Caco-2 (cell line): ENCODE measurements around the gene GULP1. TPM values are rescaled to one million over a fixed set of nuclear protein-coding genes. Genes with fewer than 3 reads are reported as not detected.

Source experiments
- BruUV-seq: library from RNA; stranded (reverse); fragments of 400-500 nt; replicated peaks from 2 replicates; lab custom pipeline; 2021; lab: Mats Ljungman, UMichigan
- CTCF ChIA-PET: fragments of 300-600 bp; sonication (Branson Sonifier 250); formaldehyde crosslinking; loops from one replicate; lab custom pipeline; 2022; ENCODE audit warnings: antibody characterized with exemption; lab: Charles Lee
- POLR2A ChIA-PET: fragments of 300-600 bp; sonication (Branson Sonifier 250); formaldehyde crosslinking; loops from one replicate; lab custom pipeline; 2022; ENCODE audit warnings: antibody characterized with exemption; lab: Charles Lee
- DNase-seq, 2 experiments: peaks; one replicate each; pipeline versions ENCODE4 v3.0.0 to v3.0.0-alpha.2; 2020 to 2022
- H3K27me3 ChIP-seq: replicated peaks from 2 replicates; pipeline ENCODE4 v1.6.0; 2011; ENCODE audit warnings: low read length; ENCODE audit not compliant: control insufficient read depth, insufficient read depth
- H3K36me3 ChIP-seq: 2 replicates; pipeline ENCODE4 v1.5.1; 2011; ENCODE audit warnings: low read length; ENCODE audit not compliant: control insufficient read depth, insufficient read depth
- H3K4me1 ChIP-seq: fragments of 250-450 bp; sonication (Bioruptor Pico); 2 replicates; pipeline ENCODE4 v1.5.1; 2020; ENCODE audit warnings: mild to moderate bottlenecking
- H3K4me3 ChIP-seq: 2 replicates; pipeline ENCODE4 v1.5.1; 2011; ENCODE audit warnings: low read depth, mild to moderate bottlenecking, control low read depth, low read length
- H3K9me3 ChIP-seq: fragments of 250-450 bp; sonication (Bioruptor Pico); 2 replicates; pipeline ENCODE4 v1.5.1; 2020; ENCODE audit warnings: mild to moderate bottlenecking, moderate library complexity
- H3K27ac Mint-ChIP-seq: one replicate; pipeline ENCODE4 v1.8.0; 2022; ENCODE audit warnings: mixed read lengths; ENCODE audit not compliant: unreplicated experiment
- H3K27me3 Mint-ChIP-seq: one replicate; pipeline ENCODE4 v1.8.0; 2022; ENCODE audit warnings: mixed read lengths; ENCODE audit not compliant: insufficient read depth, unreplicated experiment
- H3K36me3 Mint-ChIP-seq: one replicate; pipeline ENCODE4 v1.8.0; 2022; ENCODE audit warnings: mild to moderate bottlenecking, mixed read lengths; ENCODE audit not compliant: insufficient read depth, unreplicated experiment
- H3K4me1 Mint-ChIP-seq: one replicate; pipeline ENCODE4 v1.8.0; 2022; ENCODE audit warnings: low read depth, mixed read lengths; ENCODE audit not compliant: unreplicated experiment
- H3K4me3 Mint-ChIP-seq: one replicate; pipeline ENCODE4 v1.8.0; 2022; ENCODE audit warnings: mild to moderate bottlenecking, moderate library complexity, mixed read lengths; ENCODE audit not compliant: unreplicated experiment
- H3K9me3 Mint-ChIP-seq: one replicate; pipeline ENCODE4 v1.8.0; 2022; ENCODE audit warnings: mixed read lengths; ENCODE audit not compliant: unreplicated experiment
- CTCF ChIP-seq, 2 experiments: fragments of 200-600 bp in 1 of 2; IDR thresholded peaks; 1 replicate in 1 of 2; 2 replicates in 1 of 2; pipeline versions ENCODE4 v1.5.1 to v1.8.0; 2011 to 2022; ENCODE audit warnings: antibody characterized with exemption in 1 of 2, control low read depth in 1 of 2, inconsistent platforms in 1 of 2, low read depth in 1 of 2, low read length in 1 of 2, mild to moderate bottlenecking in 1 of 2, moderate library complexity in 1 of 2; ENCODE audit not compliant: insufficient read depth in 1 of 2, severe bottlenecking in 1 of 2, unreplicated experiment in 1 of 2
- intact Hi-C: fragments of 100-400 bp; cut with micrococcal nuclease; formaldehyde crosslinking; loops from one replicate; pipeline ENCODE4 v1.10.0; 2022; ENCODE audit not compliant: unreplicated experiment
- total RNA-seq: library from RNA; stranded (reverse); gene quantifications from 2 replicates; pipeline ENCODE4 v1.2.3, GENCODE V29; 2022

Gene GULP1
- total RNA-seq, 1 experiment from 2014 or later: 32.4 TPM

GRCh38 chr2:188473306-188473705, 181.6 kb downstream of the GULP1 start:
- Mint-ChIP-seq H3K36me3 (no peaks in the 10 kb centered on the region), H3K27ac (no peak overlapping the region), H3K27me3 (no peaks in the 10 kb centered on the region), H3K4me3 (no peak overlapping the region), H3K4me1 (peaks cover 8% of the 10 kb centered on the region), H3K9me3 (peaks cover 17% of the 10 kb centered on the region)
- ChIA-PET CTCF (no interaction called here), POLR2A (no interaction called here)
- TF ChIP-seq CTCF (IDR thresholded peaks at IDR 0.05; ENCODE audit: insufficient read depth in 1 of 2, low read depth in 1 of 2, low read length in 1 of 2, severe bottlenecking in 1 of 2, unreplicated experiment in 1 of 2): no peak
- Histone ChIP-seq H3K36me3 (no peaks in the 10 kb centered on the region), H3K9me3 (peaks cover 8% of the 10 kb centered on the region; the same call in 1 of the 2 replicates), H3K27me3 (no peaks in the 10 kb centered on the region), H3K4me1 (no peaks in the 10 kb centered on the region), H3K4me3 (no peak overlapping the region)
- no TSS peak for BruUV-seq
- intact Hi-C loops: no loop called here
- no peak for DNase-seq

- H3K4me1 Mint-ChIP-seq: peaks cover 8% of the 10 kb centered on the region
- Histone ChIP-seq H3K36me3 (no peaks in the 10 kb centered on the region), H3K4me1 (no peaks in the 10 kb centered on the region), H3K4me3 (no peak overlapping the region), H3K27me3 (no peaks in the 10 kb centered on the region), H3K9me3 (peaks cover 8% of the 10 kb centered on the region; the same call in 1 of the 2 replicates)
- POLR2A ChIA-PET: no interaction called here
- BruUV-seq: no TSS peak
- H3K4me3 Mint-ChIP-seq: no peak overlapping the region
- intact Hi-C loops: no loop called here
- CTCF ChIA-PET: no interaction called here
- no peaks in the 10 kb centered on the region for H3K36me3 Mint-ChIP-seq
- peaks cover 17% of the 10 kb centered on the region for H3K9me3 Mint-ChIP-seq
- no peak for TF ChIP-seq CTCF (IDR thresholded peaks at IDR 0.05; ENCODE audit: insufficient read depth in 1 of 2, low read depth in 1 of 2, low read length in 1 of 2, severe bottlenecking in 1 of 2, unreplicated experiment in 1 of 2)
- H3K27ac Mint-ChIP-seq: no peak overlapping the region
- no peak for DNase-seq
- no peaks in the 10 kb centered on the region for H3K27me3 Mint-ChIP-seq
Observed at GRCh38 chr2:188474316-188474715, 182.6 kb downstream of the GULP1 start.

GRCh38 chr2:188475945-188476344, 184.3 kb downstream of the GULP1 start:
- Mint-ChIP-seq H3K36me3 (no peaks in the 10 kb centered on the region), H3K27me3 (no peaks in the 10 kb centered on the region), H3K9me3 (peaks cover 8% of the 10 kb centered on the region), H3K4me3 (no peak overlapping the region), H3K4me1 (peaks cover 8% of the 10 kb centered on the region), H3K27ac (no peak overlapping the region)
- TF ChIP-seq CTCF (IDR thresholded peaks at IDR 0.05; ENCODE audit: insufficient read depth in 1 of 2, low read depth in 1 of 2, low read length in 1 of 2, severe bottlenecking in 1 of 2, unreplicated experiment in 1 of 2): no peak
- no TSS peak for BruUV-seq
- H3K4me1 ChIP-seq: no peaks in the 10 kb centered on the region
- no peaks in the 10 kb centered on the region; the same call in 1 of the 2 replicates for H3K9me3 ChIP-seq
- ChIA-PET POLR2A (no interaction called here), CTCF (no interaction called here)
- no peak for DNase-seq
- intact Hi-C loops: no loop called here
- H3K4me3 ChIP-seq: no peak overlapping the region
- H3K36me3 ChIP-seq: no peaks in the 10 kb centered on the region
- no peaks in the 10 kb centered on the region for H3K27me3 ChIP-seq
